T-helper 22 cell (primary cell): ENCODE data around the gene SUPT20HL1.

ENCODE experiments used
- DNase-seq: peaks from one replicate; pipeline ENCODE4 v3.0.0-alpha.2; 2020; ENCODE audit warnings: low read depth

Gene SUPT20HL1

DNA sequence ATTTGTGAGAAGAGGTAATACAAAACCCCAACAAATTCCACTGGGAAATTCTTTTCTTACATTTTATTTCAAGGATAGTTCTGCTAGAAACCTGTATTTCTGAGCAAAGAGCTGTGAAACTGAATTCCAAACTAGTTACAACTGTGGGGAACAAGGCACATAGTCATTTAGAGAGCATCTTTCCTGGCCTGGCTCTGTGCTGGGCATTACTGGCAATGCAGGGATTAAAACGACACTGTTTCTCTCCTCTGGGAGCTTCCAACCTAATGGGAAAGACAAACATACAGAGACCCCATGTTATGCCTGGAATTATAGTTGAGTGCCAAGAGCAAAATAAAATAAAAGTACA, 36.5 kb downstream of the SUPT20HL1 start:
- no peak for DNase-seq

DNA sequence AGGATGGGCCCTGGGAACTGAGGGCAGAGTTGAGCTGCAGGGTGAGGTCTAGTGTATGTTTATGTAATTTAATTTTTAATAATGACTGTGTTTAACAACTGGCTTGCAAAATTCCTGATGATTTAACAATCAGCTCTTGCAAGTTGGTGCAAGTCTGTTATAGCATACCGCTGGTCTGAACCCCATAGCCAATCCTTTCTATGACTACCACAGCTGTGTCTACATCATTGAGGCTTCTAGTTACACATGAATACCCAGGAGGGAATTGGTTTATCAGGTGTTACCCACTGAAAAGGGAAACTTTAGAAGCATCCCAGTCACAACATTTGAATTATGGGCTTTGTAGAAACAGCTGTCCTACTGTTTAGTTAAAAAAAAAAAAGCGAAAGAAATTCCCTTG, 38.3 kb downstream of the SUPT20HL1 start:
- DNase-seq = no peak

DNA sequence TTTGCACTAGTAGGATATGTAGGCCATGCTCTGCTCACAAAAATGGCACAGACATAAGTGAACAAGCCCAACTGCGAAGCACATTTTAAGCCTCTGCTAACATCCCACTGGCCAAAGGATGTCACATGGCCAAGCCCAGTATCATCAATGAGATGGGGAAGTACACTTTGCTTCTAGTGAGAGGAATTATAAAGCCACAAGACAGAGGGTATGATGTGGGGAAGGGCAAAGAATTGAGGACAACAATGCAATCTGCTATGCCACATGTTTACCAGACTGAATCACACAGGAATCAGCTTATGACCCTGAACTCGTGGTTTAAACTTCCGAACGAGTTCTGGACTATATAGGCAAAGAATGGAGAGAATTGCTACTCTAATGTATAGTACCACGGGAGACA, 39.1 kb downstream of the SUPT20HL1 start:
- no peak for DNase-seq

DNA sequence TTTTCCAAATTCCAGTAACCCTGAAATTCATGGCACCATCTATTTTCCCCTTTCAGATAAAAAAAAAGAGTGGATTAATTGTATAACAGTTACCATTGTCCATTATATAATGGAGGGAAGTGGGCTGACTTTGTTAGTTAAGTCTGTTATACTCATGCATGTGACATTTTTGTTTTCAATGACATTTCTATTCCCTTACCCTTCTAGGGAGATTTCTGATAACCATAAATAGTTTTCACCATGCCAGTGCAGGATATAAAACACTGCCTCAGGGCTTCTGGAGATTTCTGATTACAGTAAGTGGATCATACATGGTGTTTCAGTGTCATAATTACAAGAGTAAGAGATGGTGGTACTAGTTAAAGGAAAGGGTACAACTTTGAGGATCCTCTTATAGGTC, 45.5 kb downstream of the SUPT20HL1 start:
- DNase-seq = no peak
